ENCODE measurements around the gene ZNF280A. TPM values are rescaled to one million over a fixed set of nuclear protein-coding genes. Genes with fewer than 3 reads are reported as not detected.

Gene ZNF280A
- total and polyA plus RNA-seq, 2 of the 8 experiments (the other 6 are each of a cell fraction or from before 2014, with no cell fraction given) = 0.09 to 0.61 TPM

GRCh38 chr22:22520667-22521602 is 865 bp upstream of the ZNF280A start (continued):
- TF ChIP-seq RAD21 (IDR thresholded peaks at IDR 0.05 in 1 of 2, conservative IDR thresholded peaks at IDR 0.05 in 1 of 2; ENCODE audit: low read depth in 2 of 2, low read length in 2 of 2) (no peak), NANOG (IDR thresholded peaks at IDR 0.05; ENCODE audit: insufficient read depth, low read depth, low read length, poor library complexity, severe bottlenecking) (no peak), HDAC2 (IDR thresholded peaks at IDR 0.05; ENCODE audit: borderline replicate concordance in 1 of 2, low read depth in 2 of 2, low read length in 2 of 2) (no peak), TCF12 (IDR thresholded peaks at IDR 0.05; ENCODE audit: low read depth, low read length) (no peak), YY1 (IDR thresholded peaks at IDR 0.05; ENCODE audit: low read depth, low read length) (no peak), MAFK (IDR thresholded peaks at IDR 0.05; ENCODE audit: low read depth, low read length) (no peak)

Measured in H1 (cell line).